HG02943 (cell line): ENCODE results near the gene PBRM1.
"Not testable (repeated sequence)": the region's sequence is repeated elsewhere in the genome, so short reads cannot be mapped to it uniquely, and the experiment has no call there.

Experiments
- ATAC-seq: cut with Tn5 transposase; IDR thresholded peaks from one replicate; pipeline ENCODE4 v1.9.1; 2021; ENCODE audit warnings: mild to moderate bottlenecking, low read depth, moderate library complexity; ENCODE audit not compliant: unreplicated experiment

Gene PBRM1

GRCh38 chr3:52704611-52705437, 19.1 kb upstream of the PBRM1 start:
- peak; percentile 3 for ATAC-seq

- ATAC-seq = no peak
Measured at GRCh38 chr3:52703341-52703740, 17.6 kb upstream of the PBRM1 start.

DNA sequence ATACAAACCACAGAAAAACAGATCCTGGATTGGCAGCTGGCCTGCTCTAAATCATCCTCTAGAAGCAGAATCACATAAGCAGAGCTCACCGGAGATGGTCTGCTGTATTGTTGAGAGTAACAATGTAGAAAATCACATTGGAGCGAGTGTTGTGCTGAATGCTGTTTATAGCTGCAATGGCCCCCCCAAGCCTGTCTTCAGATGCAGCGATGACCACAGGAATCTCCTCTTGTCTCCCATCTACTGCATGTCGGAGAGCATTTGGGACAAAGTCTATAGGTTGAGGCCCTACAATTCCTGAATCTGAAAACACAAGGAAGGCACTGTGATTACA, 11.9 kb upstream of the PBRM1 start:
- no peak for ATAC-seq

DNA sequence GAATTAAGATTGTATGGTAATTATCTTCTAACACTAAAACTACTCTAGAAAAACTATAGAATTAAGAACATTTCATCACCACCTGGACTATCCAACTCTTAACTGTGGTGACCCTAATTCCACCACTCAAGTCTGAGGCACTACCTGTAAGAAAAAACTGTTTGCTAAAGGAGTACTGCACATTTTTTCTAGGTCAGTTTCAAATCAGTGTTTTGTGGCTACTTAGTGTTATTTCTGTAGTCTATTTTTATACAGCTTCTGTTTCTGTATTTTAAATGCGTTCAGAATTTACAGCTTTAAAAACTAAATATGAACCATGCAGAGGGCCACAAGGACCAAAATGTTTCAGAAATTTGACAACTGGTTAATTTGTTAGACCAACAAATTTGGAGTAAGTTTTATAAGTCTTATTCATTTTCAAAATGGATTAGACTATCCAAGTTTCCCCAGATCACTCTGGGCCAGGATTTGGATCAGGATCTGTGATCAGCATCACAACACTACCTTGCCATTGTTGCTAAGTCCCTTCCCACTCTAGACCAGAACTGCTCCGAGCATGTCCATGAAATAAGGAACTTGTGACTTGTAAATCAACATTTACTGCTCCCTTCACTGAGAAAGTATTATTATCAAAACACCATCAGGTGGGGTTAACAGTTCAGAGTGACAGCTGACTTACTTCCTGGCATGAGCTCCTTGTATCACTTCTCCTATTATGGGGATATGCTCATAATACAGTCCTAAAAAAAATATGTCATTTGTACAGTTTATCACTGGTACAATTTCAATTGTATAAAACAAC, 11.3 kb upstream of the PBRM1 start:
- ATAC-seq = no peak

- ATAC-seq = no peak
Measured at GRCh38 chr3:52695798-52696671, 10.3 kb upstream of the PBRM1 start.

GRCh38 chr3:52694528-52695189, 8.9 kb upstream of the PBRM1 start:
- ATAC-seq = no peak

GRCh38 chr3:52693071-52693470, 7.4 kb upstream of the PBRM1 start:
- ATAC-seq = no peak

DNA sequence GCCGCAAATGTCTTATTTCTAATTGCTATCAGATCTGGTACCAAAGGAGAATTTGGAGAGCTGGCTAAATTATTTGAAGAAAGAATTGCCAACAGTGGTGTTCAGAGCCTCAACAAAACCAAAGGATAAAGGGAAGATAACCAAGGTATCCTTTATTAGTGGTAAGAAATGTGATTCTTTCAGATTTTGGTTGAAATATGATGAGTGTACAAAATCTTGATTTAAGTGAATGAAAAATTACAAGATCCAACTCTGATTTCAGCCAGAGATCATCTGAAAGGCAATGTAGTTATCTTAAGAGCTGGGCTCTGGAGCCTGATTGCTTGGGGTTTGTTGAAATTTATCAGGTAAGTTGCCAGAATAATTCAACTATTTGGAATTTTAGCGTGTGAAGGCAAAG, 4.8 kb upstream of the PBRM1 start:
- ATAC-seq = no peak

DNA sequence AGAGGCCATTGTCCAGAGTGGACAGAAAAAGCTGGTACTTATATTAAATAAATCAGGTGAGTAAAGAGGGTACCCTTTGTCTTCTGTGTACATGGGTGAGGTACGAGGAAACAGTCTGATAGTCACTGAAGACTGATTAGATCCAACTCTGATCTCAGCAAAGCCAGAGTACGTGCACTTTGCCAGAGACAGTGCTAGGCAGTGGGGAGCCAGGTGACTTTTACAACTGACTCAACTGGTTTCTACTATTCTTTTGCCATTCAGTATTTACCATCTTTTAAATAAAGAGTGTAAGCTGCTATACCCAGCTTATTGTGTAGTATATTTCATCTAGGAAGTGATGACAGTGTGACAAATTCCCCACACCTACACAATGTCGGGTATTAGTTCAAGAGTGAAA, 3.4 kb upstream of the PBRM1 start:
- ATAC-seq = no peak

DNA sequence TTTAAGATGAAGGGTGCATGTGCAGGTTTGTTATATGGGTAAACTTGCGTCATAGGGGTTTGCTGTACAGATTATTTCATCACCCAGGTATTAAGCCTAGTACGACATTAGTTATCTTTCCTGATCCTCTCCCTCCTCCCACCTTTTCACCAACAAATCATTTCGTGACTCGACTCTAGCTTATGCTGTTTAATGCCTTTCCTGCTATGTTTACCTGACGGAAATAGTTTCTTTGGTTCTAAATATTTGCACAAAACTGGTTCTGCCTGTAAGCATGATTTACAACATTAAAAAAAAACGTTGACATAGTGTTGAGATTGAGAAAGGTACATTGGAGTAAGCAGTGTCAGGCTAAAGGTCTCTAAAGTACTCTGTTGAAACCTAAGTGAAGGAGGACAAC, 2.6 kb upstream of the PBRM1 start:
- no peak for ATAC-seq

- ATAC-seq = peak; percentile 60
Measured at GRCh38 chr3:52685285-52685708, 416 bp downstream of the PBRM1 start.

GRCh38 chr3:52684184-52684583, 1.5 kb downstream of the PBRM1 start:
- no peak for ATAC-seq

DNA sequence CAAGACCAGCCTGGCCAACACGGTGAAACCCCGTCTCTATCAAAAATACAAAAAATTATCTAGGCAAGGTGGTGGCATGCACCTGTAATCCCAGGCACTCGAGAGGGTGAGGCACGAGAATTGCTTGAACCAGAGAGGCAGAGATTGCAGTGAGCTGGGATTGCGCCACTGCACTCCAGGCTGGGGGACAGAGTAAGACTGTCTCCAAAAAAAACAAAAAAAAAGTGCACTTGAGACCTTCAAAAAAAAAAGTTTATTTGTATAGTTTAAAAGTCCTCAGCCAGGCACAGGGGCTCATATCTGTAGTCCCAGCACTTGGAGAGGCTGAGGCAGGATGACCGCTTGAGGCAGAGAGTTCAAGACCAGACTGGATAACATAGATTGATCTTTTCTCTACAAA, 2.1 kb downstream of the PBRM1 start:
- no peak for ATAC-seq

DNA sequence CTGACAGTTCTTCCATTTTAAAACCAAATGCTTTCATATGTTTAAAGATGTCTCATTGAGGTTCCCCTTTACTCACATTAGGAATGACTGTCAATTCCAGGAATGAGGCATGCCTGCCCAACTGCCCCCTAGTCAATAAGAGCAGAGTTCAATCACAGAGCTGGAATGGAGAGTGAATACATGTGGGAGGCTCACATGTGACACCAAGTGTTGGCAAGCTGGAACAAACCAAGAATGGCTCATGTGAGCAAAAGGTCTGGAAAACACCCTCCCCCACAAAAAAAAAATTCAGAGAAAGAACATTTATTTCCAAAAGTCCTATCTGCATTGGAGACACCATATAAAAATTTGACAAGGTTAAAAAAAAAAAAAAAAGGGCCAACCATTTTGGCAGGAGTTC, 3.7 kb downstream of the PBRM1 start:
- ATAC-seq = no peak

DNA sequence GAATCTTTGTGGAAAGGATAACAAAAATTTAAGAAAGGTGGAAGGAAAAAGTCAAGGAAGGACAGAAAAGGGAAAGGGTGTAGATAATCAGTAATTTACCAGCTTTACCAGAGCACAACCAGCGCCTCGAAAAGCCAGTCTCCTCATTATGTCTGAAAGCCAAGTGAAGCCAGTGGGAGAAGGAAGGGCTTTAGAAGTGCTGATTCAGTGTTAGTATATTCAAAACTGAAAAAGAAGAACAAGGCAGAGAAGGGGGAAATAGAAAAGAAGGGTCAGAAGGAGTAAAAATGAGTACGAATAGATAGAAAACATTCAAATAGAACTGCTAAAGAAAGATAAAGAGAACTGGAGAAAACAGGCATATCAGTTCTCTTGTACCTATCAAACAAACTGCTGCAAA, 4.1 kb downstream of the PBRM1 start:
- ATAC-seq = no peak

DNA sequence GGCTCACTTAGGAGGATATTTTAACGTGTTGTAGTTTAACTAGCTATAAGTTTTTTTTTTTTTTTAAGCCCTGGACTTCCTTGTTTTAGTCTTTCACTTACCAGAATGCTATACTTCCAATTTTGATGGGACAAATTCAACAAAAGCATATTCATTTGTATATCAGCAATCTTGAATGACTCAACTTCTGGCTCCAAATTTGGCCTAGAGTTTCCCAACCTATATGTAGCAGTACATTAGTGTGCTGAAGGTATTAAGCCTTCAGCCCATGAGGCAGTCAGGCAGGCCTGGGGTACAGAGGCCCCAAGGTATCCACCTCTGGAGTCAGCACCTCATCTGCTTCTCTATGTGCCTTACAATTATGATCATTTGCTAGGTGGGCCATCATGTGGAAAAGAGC, 5.9 kb downstream of the PBRM1 start:
- no peak for ATAC-seq

GRCh38 chr3:52679199-52679538, 6.5 kb downstream of the PBRM1 start:
- no peak for ATAC-seq

- ATAC-seq = no peak
Measured at GRCh38 chr3:52678265-52679198, 7.2 kb downstream of the PBRM1 start.

GRCh38 chr3:52676201-52676600, 9.5 kb downstream of the PBRM1 start:
- not testable (repeated sequence) for ATAC-seq

DNA sequence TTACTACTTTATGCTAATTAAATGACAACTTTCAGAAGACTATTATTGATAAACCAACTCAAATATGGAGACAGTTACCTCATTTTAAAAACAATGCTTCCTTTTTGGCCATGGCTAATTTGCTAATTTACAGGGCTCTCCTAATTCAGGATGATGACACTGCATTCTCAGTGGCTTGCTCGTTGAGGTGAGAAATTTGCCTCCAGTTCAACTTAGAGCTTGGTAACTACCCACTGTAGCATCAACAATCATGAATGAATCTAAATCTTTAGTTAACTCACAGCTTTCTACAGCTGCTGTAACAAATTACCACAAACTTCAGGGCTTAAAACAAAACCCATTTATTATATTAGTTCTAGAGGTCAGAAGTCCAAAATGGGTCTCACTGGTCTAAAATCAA, 14.0 kb downstream of the PBRM1 start:
- ATAC-seq = no peak
